H9 (cell line): ENCODE data around the gene AJUBA. TPM values are rescaled to one million over a fixed set of nuclear protein-coding genes. Genes with fewer than 3 reads are reported as not detected.

Source experiments
- DNase-seq: peaks from one replicate; pipeline ENCODE4 v3.0.0-alpha.2; 2017
- H2AFZ ChIP-seq: one replicate; pipeline ENCODE4 v1.6.1; 2013; ENCODE audit warnings: mild to moderate bottlenecking, low read length, control low read depth, moderate library complexity
- H2AK5ac ChIP-seq: 2 replicates; pipeline ENCODE4 v1.6.1; 2013; ENCODE audit warnings: low read length, control low read depth, mixed read lengths; ENCODE audit not compliant: insufficient read length
- H2BK120ac ChIP-seq: one replicate; pipeline ENCODE4 v1.6.1; 2013; ENCODE audit warnings: low read depth, mild to moderate bottlenecking, low read length, control low read depth, inconsistent platforms; ENCODE audit not compliant: poor library complexity, severe bottlenecking
- H2BK12ac ChIP-seq: 2 replicates; pipeline ENCODE4 v1.6.1; 2013; ENCODE audit warnings: low read length, control low read depth, mixed read lengths, low read depth; ENCODE audit not compliant: insufficient read length
- H2BK15ac ChIP-seq: 2 replicates; pipeline ENCODE4 v1.6.1; 2013; ENCODE audit warnings: low read depth, low read length, control low read depth
- H2BK20ac ChIP-seq: one replicate; pipeline ENCODE4 v1.6.1; 2013; ENCODE audit warnings: low read depth, mild to moderate bottlenecking, low read length, control low read depth, inconsistent platforms; ENCODE audit not compliant: poor library complexity, severe bottlenecking
- H2BK5ac ChIP-seq: 2 replicates; pipeline ENCODE4 v1.6.1; 2013; ENCODE audit warnings: low read length, control low read depth, mixed read lengths; ENCODE audit not compliant: insufficient read length
- H3K14ac ChIP-seq: 2 replicates; pipeline ENCODE4 v1.6.1; 2013; ENCODE audit warnings: low read length, control low read depth; ENCODE audit not compliant: insufficient read depth
- H3K18ac ChIP-seq: 2 replicates; pipeline ENCODE4 v1.6.1; 2013; ENCODE audit warnings: low read depth, mild to moderate bottlenecking, mixed read lengths, low read length, control low read depth; ENCODE audit not compliant: insufficient read length
- H3K23ac ChIP-seq: 2 replicates; pipeline ENCODE4 v1.6.1; 2013; ENCODE audit warnings: low read length, control low read depth, mixed read lengths, low read depth; ENCODE audit not compliant: insufficient read length
- H3K23me2 ChIP-seq: 2 replicates; pipeline ENCODE4 v1.6.1; 2013; ENCODE audit warnings: low read depth, mild to moderate bottlenecking, mixed read lengths, low read length, control low read depth; ENCODE audit not compliant: insufficient read length, poor library complexity, severe bottlenecking
- H3K27ac ChIP-seq: 2 replicates; pipeline ENCODE4 v1.5.1; 2013; ENCODE audit warnings: low read length, control low read depth, mixed read lengths, low read depth; ENCODE audit not compliant: insufficient read length
- H3K27me3 ChIP-seq: 2 replicates; pipeline ENCODE4 v1.6.1; 2013; ENCODE audit warnings: low read length, control low read depth, inconsistent platforms; ENCODE audit not compliant: insufficient read depth
- H3K4ac ChIP-seq: 2 replicates; pipeline ENCODE4 v1.6.1; 2013; ENCODE audit warnings: low read depth, mild to moderate bottlenecking, control low read depth, inconsistent platforms, low read length, moderate library complexity
- H3K4me1 ChIP-seq: 2 replicates; pipeline ENCODE4 v1.6.1; 2013; ENCODE audit warnings: low read length, control low read depth, inconsistent platforms; ENCODE audit not compliant: insufficient read depth
- H3K4me2 ChIP-seq: 2 replicates; pipeline ENCODE4 v1.6.1; 2013; ENCODE audit warnings: low read length, control low read depth, mixed read lengths; ENCODE audit not compliant: insufficient read length, insufficient read depth
- H3K56ac ChIP-seq: 2 replicates; pipeline ENCODE4 v1.6.1; 2013; ENCODE audit warnings: low read depth, mild to moderate bottlenecking, mixed read lengths, low read length, control low read depth; ENCODE audit not compliant: insufficient read length
- H3K79me1 ChIP-seq: 2 replicates; pipeline ENCODE4 v1.6.1; 2013; ENCODE audit warnings: low read depth, mild to moderate bottlenecking, moderate library complexity, low read length, control low read depth, inconsistent platforms; ENCODE audit not compliant: insufficient read depth, poor library complexity, severe bottlenecking
- H3K79me2 ChIP-seq: 2 replicates; pipeline ENCODE4 v1.6.1; 2013; ENCODE audit warnings: low read length, control low read depth, inconsistent platforms; ENCODE audit not compliant: insufficient read depth
- H3K9ac ChIP-seq: 2 replicates; pipeline ENCODE4 v1.6.1; 2013; ENCODE audit warnings: low read length, control low read depth, mixed read lengths; ENCODE audit not compliant: insufficient read length; ENCODE audit errors: extremely low read depth
- H3K9me3 ChIP-seq: one replicate; pipeline ENCODE4 v1.6.1; 2013; ENCODE audit warnings: low read depth, low read length, inconsistent platforms; ENCODE audit not compliant: control insufficient read depth
- H3T11ph ChIP-seq: one replicate; pipeline ENCODE4 v1.6.1; 2013; ENCODE audit warnings: mild to moderate bottlenecking, low read length, control low read depth, inconsistent platforms
- H4K20me1 ChIP-seq: one replicate; pipeline ENCODE4 v1.6.1; 2013; ENCODE audit not compliant: control insufficient read depth, insufficient read length, insufficient read depth
- H4K5ac ChIP-seq: 2 replicates; pipeline ENCODE4 v1.6.1; 2013; ENCODE audit warnings: low read depth, mild to moderate bottlenecking, mixed read lengths, low read length, control low read depth; ENCODE audit not compliant: insufficient read length
- H4K8ac ChIP-seq: replicated peaks from 2 replicates; pipeline ENCODE4 v1.6.1; 2013; ENCODE audit warnings: low read length, control low read depth, mixed read lengths, low read depth; ENCODE audit not compliant: insufficient read length
- H4K91ac ChIP-seq: 2 replicates; pipeline ENCODE4 v1.6.1; 2013; ENCODE audit warnings: low read depth, mild to moderate bottlenecking, moderate library complexity, mixed read lengths, low read length, control low read depth; ENCODE audit not compliant: insufficient read length
- H3K27ac Mint-ChIP-seq, 3 experiments: 2 replicates in 2 of 3; 3 replicates in 1 of 3; pipeline ENCODE4 v1.8.0; 2020 to 2021; ENCODE audit warnings: mixed read lengths in 3 of 3, mild to moderate bottlenecking in 1 of 3, moderate library complexity in 1 of 3
- H3K27me3 Mint-ChIP-seq: 2 replicates; pipeline ENCODE4 v1.8.0; 2021; ENCODE audit warnings: low read depth, mild to moderate bottlenecking, moderate library complexity, mixed read lengths
- H3K36me3 Mint-ChIP-seq, 3 experiments: 2 replicates in 2 of 3; 3 replicates in 1 of 3; pipeline ENCODE4 v1.8.0; 2020 to 2021; ENCODE audit warnings: low read depth in 3 of 3, mixed read lengths in 3 of 3; ENCODE audit not compliant: insufficient read depth in 1 of 3
- H3K4me1 Mint-ChIP-seq, 2 experiments: 2 replicates each; pipeline ENCODE4 v1.8.0; 2020; ENCODE audit warnings: mixed read lengths in 2 of 2
- H3K4me3 Mint-ChIP-seq, 2 experiments: 2 replicates in 1 of 2; 3 replicates in 1 of 2; pipeline ENCODE4 v1.8.0; 2020 to 2021; ENCODE audit warnings: mild to moderate bottlenecking in 2 of 2, mixed read lengths in 2 of 2, moderate library complexity in 1 of 2
- H3K9me3 Mint-ChIP-seq, 2 experiments: 2 replicates in 1 of 2; 3 replicates in 1 of 2; pipeline ENCODE4 v1.8.0; 2020; ENCODE audit warnings: mild to moderate bottlenecking in 2 of 2, mixed read lengths in 2 of 2, moderate library complexity in 1 of 2
- total RNA-seq: library from RNA; stranded (reverse); gene quantifications from 2 replicates; pipeline ENCODE4 v1.2.1, GENCODE V29; 2021
- TF ChIP-seq, protein P1 (sequence below): fragments of 200-600 bp; sonication (generic); conservative IDR thresholded peaks from 3 replicates; pipeline ENCODE4 v1.8.0; 2021; ENCODE audit warnings: antibody characterized with exemption, mild to moderate bottlenecking

Gene AJUBA
- total RNA-seq, 1 experiment from 2014 or later = 44.9 TPM

DNA sequence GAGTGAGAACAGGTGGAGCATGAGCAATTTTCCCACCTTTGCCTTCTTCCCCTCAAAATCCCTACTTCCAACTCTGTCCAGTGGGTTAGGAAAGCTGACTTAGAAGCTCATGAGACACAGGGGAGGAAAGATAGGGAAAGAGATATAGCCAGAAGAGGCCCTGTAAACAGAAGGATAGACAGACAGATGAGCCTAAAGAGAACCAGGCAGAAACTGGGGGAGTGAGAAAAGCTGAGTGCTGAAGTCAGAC lies 5.0 kb downstream of the AJUBA start:
- no peak overlapping the region for H3K56ac ChIP-seq
- no peak overlapping the region for H2BK15ac ChIP-seq
- H3K23me2 ChIP-seq = peaks cover 10% of the 10 kb centered on the region
- H3K27ac ChIP-seq = peak overlapping the region; percentile 37
- no peaks in the 10 kb centered on the region for H3K9me3 ChIP-seq
- H2BK12ac ChIP-seq = peak overlapping the region; percentile 25
- no peak overlapping the region for H4K5ac ChIP-seq
- H3K9ac ChIP-seq = no peak overlapping the region
- H2BK20ac ChIP-seq = no peak overlapping the region
- no peak overlapping the region for H3T11ph ChIP-seq
- peaks cover 20% of the 10 kb centered on the region for H3K4me1 ChIP-seq
- no peak overlapping the region; the same call in 1 of the 2 replicates for H3K4ac ChIP-seq
- peak overlapping the region; percentile 96 to 100 (median 98); a peak in 6 of 7 replicates for H3K27ac Mint-ChIP-seq
- no peak overlapping the region for H3K23ac ChIP-seq
- TF ChIP-seq, protein P1, sequence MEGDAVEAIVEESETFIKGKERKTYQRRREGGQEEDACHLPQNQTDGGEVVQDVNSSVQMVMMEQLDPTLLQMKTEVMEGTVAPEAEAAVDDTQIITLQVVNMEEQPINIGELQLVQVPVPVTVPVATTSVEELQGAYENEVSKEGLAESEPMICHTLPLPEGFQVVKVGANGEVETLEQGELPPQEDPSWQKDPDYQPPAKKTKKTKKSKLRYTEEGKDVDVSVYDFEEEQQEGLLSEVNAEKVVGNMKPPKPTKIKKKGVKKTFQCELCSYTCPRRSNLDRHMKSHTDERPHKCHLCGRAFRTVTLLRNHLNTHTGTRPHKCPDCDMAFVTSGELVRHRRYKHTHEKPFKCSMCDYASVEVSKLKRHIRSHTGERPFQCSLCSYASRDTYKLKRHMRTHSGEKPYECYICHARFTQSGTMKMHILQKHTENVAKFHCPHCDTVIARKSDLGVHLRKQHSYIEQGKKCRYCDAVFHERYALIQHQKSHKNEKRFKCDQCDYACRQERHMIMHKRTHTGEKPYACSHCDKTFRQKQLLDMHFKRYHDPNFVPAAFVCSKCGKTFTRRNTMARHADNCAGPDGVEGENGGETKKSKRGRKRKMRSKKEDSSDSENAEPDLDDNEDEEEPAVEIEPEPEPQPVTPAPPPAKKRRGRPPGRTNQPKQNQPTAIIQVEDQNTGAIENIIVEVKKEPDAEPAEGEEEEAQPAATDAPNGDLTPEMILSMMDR = no peak
- peak overlapping the region; percentile 28 for H3K4me2 ChIP-seq
- peaks cover 45 to 55% of the 10 kb centered on the region in 2 experiments for H3K4me1 Mint-ChIP-seq
- peak overlapping the region; percentile 25 to 51; a peak in 4 of 5 replicates for H3K4me3 Mint-ChIP-seq
- H2BK120ac ChIP-seq = peak overlapping the region; percentile 39
- no peak overlapping the region for H2AFZ ChIP-seq
- no peaks in the 10 kb centered on the region; the same call in none of the 2 replicates for H3K27me3 Mint-ChIP-seq
- H2AK5ac ChIP-seq = peak overlapping the region; percentile 56
- peak overlapping the region; percentile 18 for H3K18ac ChIP-seq
- H3K14ac ChIP-seq = peak overlapping the region; percentile 36; the same call in 1 of the 2 replicates
- H3K36me3 Mint-ChIP-seq = peaks cover 24 to 73% (median 70%) of the 10 kb centered on the region in 3 experiments; a peak in 6 of 7 replicates
- peak overlapping the region; percentile 2 for H4K91ac ChIP-seq
- no peaks in the 10 kb centered on the region for H3K79me1 ChIP-seq
- H3K79me2 ChIP-seq = 0 out of 2 replicates have a peak, but pooled peaks cover 2% of the 10 kb centered on the region
- H4K8ac ChIP-seq = no peak overlapping the region
- no peak for DNase-seq
- H3K27me3 ChIP-seq = no peaks in the 10 kb centered on the region
- no peaks in the 10 kb centered on the region for H4K20me1 ChIP-seq
- no peaks in the 10 kb centered on the region for H3K9me3 Mint-ChIP-seq
- H2BK5ac ChIP-seq = no peak overlapping the region
